ENCODE data around the gene BATF3.

GRCh38 chr1:212638492-212639151 lies 61.0 kb downstream of the BATF3 start:
- TF ChIP-seq CTCF (IDR thresholded peaks at IDR 0.05; ENCODE audit: extremely low read depth in 1 of 2, insufficient read depth in 1 of 2, low read depth in 1 of 2, low read length in 2 of 2) (no peak), EZH2 (IDR thresholded peaks at IDR 0.05; ENCODE audit: borderline replicate concordance, low read depth, low read length, severe bottlenecking) (no peak), POLR2A (IDR thresholded peaks at IDR 0.05; ENCODE audit: low read depth, low read length) (no peak), MYC (IDR thresholded peaks at IDR 0.05; ENCODE audit: low read depth, low read length) (no peak), POLR2AphosphoS5 (IDR thresholded peaks at IDR 0.05; ENCODE audit: insufficient read depth, low read depth, low read length) (no peak), MAX (IDR thresholded peaks at IDR 0.05; ENCODE audit: insufficient read depth, insufficient read length) (no peak), JUN (IDR thresholded peaks at IDR 0.05; ENCODE audit: borderline replicate concordance, insufficient read depth, insufficient read length, low read depth) (no peak)

Measured in endothelial cell of umbilical vein (primary cell).